NCI-H2171 (cell line): ENCODE results near the gene B3GNT3.
A peak's percentile ranks its signal among the peaks of the same experiment; 100 is the strongest.

Experiments used
- DNase-seq: peaks from one replicate; lab custom pipeline; 2025; lab: John Stamatoyannopoulos, UW

B3GNT3 gene

DNA sequence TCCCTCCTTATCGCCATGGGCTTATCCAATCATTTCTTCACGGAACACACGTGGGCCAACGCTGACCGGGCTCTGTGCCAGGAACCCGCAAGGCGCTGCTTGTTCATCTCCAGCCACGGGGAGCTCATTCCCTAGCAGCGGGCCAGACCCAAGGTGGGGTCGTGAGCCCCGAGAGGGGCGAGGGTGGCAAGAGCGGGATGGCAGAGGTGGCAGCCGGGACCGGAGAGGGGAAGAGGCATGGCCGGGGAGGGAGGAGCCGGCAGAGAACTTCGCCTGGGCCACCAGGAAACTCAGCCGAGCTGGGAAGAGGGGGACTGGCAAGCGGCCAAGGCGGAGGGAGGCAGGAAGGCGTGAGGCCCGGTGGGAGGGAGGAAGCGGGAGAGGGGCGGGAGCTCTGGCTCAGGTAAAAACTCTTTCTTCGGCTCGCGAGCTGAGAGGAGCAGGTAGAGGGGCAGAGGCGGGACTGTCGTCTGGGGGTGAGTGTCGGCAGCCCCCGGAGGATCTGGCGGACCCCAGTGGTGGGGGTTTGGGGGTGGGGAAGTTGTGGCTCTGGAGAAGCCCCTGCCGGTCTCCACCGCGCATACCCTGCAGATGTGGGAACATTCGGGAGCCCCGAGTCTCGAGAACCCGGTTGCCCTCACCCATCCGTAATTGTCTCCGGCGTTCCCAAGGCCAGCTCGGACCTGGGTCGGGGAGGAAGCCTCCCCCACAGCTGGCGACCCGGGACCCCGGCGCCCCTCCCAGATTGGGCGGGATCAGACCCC is at the start of gene B3GNT3:
TSS of gene B3GNT3 (plus strand) at position 408 of the 764 bp plus-strand sequence. CDS start 12,670 bp downstream, outside the sequence.
- DNase-seq, result peak; percentile 62

DNA sequence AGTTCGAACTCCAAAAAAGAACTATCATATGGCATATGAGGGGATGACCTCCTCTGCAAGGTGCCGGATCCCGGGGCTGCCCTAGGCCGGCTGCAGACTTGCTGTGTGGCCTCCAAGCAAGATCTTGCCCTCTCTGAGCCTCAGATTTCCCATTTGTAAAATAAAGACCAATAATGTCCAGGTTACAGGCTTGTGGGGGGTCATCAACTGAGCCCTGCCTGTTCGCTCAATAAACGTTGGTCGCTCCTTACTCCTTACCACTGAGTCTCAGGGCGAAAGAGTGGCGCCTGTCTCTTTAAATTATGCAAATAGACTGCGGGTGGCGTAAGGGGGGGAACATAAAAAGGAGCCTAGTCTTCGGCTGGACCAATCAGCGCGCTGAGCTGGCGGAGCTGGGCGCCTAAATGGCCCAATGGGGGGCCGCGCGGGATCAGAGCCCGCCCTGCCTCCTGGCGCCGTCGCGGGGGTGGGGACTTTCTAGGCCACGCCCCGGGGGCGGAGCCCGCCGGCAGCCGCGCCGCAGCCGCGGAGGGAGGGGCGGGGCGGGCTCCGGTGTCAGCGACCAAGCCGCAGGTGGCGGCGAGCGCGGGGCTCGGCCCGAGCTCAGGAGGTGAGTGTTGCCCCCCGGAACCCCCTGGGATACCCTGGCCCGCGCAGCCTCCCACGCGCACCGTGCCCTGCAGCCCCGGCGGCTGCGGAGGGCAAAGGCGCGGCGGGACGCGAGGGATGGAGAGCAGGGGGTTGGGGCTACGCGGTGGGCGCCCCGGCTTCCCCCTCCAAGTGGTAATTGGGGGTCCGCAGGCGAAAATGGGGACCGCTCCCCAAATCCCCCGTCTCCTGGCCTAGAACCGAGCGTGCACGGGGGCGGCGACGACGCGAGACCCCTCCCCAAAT is 47.5 kb upstream of the B3GNT3 start:
- DNase-seq, result peak; percentile 94

DNA sequence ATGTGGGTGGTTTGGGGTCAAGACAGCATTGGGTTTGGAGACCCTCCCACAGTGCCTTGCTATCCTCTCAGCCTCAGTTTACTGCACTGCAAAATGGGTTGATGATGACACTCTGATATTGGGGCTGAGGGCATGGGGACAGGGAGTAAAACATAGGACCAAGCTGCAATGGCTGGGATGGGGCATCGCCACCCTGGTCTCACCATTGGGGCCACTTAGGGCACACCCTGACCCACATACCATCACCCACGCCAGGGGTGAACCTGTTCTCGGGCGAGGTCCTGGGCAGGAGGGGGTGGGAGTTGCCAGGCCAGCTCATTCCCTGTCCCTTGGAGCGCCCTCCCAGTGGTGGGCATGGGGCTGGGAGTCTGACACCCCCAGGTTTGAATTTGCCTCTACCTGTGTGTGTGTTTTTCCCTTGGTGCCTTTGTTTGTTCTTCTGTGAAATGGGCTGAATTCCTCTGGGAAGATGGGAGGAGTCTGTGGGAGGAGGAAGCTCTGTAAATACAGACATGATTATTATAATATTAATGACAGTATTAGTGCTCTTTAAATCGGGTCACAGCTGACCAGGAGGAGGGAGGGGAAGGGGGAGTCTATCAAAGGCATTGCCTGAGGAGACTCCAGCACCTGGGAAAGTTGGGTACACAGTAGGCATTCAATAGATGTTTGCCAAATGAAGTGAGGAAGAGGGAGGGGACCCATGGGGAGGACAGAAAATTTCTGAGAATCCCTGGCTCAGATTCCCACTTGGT is 45.9 kb upstream of the B3GNT3 start:
- DNase-seq, result no peak

DNA sequence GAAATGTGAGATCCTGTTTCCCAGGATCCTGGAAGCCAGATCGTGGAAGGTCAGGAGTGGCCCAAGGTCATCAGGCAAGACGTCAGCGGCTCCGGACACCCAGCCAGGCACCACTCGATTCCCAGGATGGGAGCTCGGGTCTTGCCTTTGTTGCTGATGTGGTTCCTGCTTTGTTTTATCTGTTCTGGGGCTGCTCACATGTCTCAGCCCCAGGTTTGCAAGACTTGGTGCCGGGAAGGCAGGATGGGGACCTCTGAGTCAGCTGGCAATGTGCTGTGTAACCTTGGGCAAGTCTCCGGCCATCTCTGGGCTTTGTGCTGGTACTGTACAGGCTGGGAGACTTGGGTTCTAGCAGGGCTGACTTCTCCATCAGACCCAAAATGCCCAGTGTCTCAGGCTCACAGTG is 45.0 kb upstream of the B3GNT3 start:
- no peak for DNase-seq

GRCh38 chr19:17751103-17751911 is 43.6 kb upstream of the B3GNT3 start, which contains the start of gene FCHO1:
Gene FCHO1, plus strand, starts transcription at chr19:17751477. Its CDS starts 3,688 bp downstream, at chr19:17755165.
- no peak for DNase-seq

GRCh38 chr19:17751912-17752273 is 43.0 kb upstream of the B3GNT3 start:
- no peak for DNase-seq

- no peak for DNase-seq
Observed at GRCh38 chr19:17752865-17753639, 41.9 kb upstream of the B3GNT3 start.

DNA sequence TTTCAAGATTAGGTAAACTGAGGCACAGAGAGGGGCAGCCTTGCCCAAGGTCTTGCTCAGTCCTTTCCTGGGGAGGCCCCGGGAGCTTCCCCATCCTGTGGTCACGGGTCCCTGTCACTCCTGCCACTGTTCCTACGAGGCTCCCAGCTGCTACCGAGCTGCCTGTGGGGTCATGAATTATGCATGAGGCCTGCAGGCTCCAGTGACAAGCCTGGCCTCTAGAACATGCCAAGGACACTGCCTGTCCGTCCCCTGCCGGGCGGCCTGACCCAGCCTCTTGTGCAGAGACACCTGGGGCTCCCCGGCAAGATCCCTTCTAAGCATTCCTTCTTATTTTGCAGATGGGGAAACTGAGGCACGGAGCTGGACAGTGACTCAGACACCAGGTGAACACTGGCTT is 41.0 kb upstream of the B3GNT3 start:
- no peak for DNase-seq

DNA sequence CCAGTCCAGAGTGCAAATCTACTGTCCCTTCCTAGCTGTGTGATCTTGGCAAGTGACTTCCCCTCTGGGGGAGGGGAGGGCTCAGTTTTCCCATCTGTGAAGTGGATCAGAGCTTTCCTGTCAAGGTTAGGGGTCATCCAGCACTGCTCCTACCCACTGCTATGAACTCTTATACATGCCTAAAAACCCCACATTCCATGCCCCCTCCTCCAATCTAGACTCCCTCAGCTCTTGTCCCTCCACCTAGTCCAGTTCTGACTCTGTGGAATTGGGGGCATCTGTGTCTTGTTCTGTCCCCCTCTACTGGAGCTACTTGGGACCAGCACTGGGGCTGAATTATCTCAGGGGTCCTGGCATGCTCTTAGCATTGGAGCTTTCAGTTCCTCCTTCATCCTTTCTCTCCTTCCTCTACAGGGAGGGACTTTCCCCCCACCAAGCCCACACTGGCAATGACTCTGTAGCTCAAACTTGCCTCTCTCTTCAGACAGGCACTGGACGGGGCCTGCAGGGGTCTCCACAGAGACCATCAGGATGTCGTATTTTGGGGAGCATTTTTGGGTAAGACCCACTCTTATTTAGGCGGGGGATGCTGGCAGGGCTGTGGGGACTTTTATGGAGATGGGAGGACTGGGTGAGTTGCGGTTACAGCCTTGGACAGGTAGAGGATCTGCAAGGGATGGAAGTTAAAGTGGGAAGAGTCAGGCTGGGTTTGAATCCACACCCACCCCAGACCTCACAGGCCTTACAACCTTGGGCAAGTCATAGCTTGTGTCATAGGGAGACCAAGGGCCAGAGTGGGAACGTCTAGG is 40.1 kb upstream of the B3GNT3 start:
- no peak for DNase-seq

DNA sequence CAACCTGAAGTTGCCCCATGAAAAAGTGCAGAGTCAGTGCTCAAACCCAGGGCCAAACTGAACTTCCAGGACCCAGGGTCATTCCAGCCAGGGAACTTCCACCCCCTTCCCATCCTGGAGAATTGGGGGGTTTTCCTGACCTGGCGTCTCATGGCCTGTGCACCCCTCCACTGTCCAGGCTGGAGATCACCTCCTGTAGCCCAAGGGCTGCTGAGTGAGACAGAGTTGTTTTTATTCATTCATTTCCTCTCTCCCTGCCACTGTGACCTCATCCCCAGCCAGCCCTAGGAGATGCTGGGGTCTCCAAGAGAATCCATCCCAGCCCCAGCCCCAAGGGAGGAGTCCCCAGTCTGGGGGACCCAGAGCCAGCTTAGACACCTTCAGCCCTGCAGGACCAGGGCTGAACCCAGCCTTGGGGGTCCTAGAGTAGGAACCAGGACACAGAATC is 39.5 kb upstream of the B3GNT3 start:
- DNase-seq, result no peak

- DNase-seq, result peak; percentile 76
Observed at GRCh38 chr19:17755977-17756670, 38.8 kb upstream of the B3GNT3 start.

DNA sequence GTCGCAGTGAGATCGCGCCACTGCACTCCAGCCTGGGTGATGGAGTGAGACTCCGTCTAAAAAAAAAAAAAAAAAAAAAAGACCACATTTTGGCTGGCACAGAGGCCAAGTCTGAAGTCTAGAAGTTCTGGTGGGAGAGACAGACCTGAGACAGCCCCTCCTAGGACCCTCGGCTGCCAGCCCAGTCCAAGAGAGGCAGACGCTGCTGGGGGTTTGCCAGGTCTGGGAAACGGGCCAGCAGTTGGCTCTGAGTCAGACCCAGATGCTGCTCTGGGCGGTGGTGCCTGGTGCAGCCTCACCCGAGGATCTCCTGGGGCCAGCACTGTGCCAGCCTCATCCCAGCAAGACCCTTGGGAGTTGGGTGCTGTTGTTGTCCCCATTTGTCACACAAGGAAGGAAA is 37.8 kb upstream of the B3GNT3 start:
- peak; percentile 80 for DNase-seq

- no peak for DNase-seq
Observed at GRCh38 chr19:17758515-17758914, 36.4 kb upstream of the B3GNT3 start.

DNA sequence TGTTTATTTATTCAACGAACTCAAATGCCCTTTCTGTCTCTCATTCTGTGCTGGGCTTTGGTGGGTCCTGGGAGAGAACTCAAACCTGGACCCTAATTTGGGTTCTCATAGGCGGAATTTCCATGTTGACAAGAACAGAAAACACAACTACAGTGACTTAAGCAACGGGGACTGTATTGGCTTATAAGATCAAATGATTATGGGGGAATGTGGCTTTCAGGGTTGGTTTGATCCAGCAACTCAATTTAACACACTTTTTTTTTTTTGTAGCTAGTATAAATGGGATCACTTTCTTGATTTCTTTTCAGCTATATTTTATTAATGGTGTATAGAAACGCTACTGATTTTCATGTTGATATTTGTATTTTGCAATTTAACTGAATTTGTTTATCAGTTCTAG is 33.8 kb upstream of the B3GNT3 start:
- no peak for DNase-seq

GRCh38 chr19:17762505-17763229 is 32.3 kb upstream of the B3GNT3 start:
- DNase-seq, result no peak

GRCh38 chr19:17764348-17764747 is 30.6 kb upstream of the B3GNT3 start:
- DNase-seq, result no peak

DNA sequence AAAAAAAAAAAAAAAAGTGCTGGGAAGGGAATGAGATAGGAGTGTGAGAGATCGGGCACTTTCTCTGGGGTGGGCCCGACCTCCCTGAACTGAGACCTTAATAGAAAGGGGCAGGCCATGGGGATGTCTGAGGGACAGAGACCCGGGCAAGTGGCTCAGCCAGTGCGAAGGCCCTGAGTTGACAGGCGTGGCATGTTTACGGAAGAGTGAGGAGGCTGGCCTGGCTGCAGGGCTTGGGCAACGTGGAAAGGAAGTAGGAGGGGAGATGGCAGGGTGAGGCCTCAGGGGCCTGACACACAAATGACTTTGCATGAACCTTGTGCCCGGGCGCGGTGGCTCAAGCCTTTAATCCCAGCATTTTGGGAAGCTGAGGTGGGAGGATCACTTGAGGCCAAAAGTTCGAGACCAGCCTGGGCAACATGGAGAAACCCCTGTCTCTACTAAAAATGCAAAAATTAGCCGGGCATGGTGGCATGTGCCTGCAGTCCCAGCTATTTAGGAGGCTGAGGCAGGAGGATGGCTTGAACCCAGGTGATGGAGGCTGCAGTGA is 29.8 kb upstream of the B3GNT3 start:
- no peak for DNase-seq

DNA sequence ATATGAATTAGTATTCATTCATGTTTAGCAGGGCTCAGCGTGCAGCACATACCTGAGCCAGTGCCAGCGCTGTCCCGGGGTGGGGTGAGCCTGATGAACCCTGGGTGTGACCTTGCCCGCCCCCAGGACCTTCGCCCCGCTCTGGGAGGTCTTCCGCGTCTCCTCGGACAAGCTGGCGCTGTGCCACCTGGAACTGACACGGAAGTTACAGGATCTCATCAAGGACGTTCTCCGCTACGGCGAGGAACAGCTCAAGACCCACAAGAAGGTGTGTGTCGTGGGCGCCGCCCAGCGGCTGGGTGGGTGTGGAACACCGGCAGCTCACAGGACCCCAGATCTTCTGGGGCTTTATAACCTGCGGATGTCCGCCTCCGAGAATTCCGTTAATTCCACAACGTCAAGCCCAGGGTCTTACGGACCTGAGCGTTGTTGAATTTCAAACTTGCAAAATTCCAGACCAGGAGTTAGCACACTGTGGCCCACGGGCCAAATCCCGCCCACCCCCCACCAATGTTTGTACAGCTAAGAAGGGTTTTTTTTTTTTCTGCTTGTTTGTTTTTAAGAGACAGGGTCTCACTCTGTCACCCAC is 28.3 kb upstream of the B3GNT3 start:
- peak; percentile 75 for DNase-seq
